KMS-11 (cell line): ENCODE measurements around the gene EIF2B5.

Source experiments
- H2AFZ ChIP-seq: fragments of 200-600 bp; sonication (generic); 2 replicates; pipeline ENCODE4 v1.6.1; 2016; ENCODE audit warnings: antibody characterized with exemption, mixed run types, low read depth
- H3K27ac ChIP-seq: fragments of 200-600 bp; sonication (generic); 2 replicates; pipeline ENCODE4 v1.6.1; 2016; ENCODE audit warnings: mild to moderate bottlenecking, mixed run types
- H3K27me3 ChIP-seq: fragments of 200-600 bp; sonication (generic); 2 replicates; pipeline ENCODE4 v1.6.1; 2017; ENCODE audit warnings: mild to moderate bottlenecking, low read depth, mixed run types, moderate library complexity; ENCODE audit not compliant: insufficient read depth
- H3K36me3 ChIP-seq: fragments of 200-600 bp; sonication (generic); 2 replicates; pipeline ENCODE4 v1.6.1; 2017; ENCODE audit warnings: mild to moderate bottlenecking, mixed run types; ENCODE audit not compliant: insufficient read depth
- H3K4me1 ChIP-seq: fragments of 200-600 bp; sonication (generic); 2 replicates; pipeline ENCODE4 v1.6.1; 2016; ENCODE audit warnings: mild to moderate bottlenecking, low read depth, mixed run types; ENCODE audit not compliant: poor library complexity, severe bottlenecking
- H3K4me2 ChIP-seq: fragments of 200-600 bp; sonication (generic); 2 replicates; pipeline ENCODE4 v1.7.0; 2016; ENCODE audit warnings: mild to moderate bottlenecking, mixed run types
- H3K4me3 ChIP-seq: fragments of 200-600 bp; sonication (generic); IDR thresholded peaks from 2 replicates; pipeline ENCODE4 v1.6.1; 2017; ENCODE audit warnings: low read depth, low read length, mixed read lengths; ENCODE audit not compliant: insufficient read depth
- H3K79me2 ChIP-seq: fragments of 200-600 bp; sonication (generic); 2 replicates; pipeline ENCODE4 v1.6.1; 2016; ENCODE audit warnings: low read depth, mixed run types; ENCODE audit not compliant: insufficient read depth
- H3K9ac ChIP-seq: fragments of 200-600 bp; sonication (generic); 2 replicates; pipeline ENCODE4 v1.6.1; 2016; ENCODE audit warnings: mild to moderate bottlenecking, mixed run types
- H4K20me1 ChIP-seq: fragments of 200-600 bp; sonication (generic); 2 replicates; pipeline ENCODE4 v1.6.1; 2016; ENCODE audit warnings: mild to moderate bottlenecking, mixed run types; ENCODE audit not compliant: insufficient read depth
- TF ChIP-seq, protein P1 (sequence below): fragments of 200-600 bp; sonication (generic); conservative IDR thresholded peaks from 2 replicates; pipeline ENCODE4 v1.6.1; 2017; ENCODE audit warnings: low read depth, mild to moderate bottlenecking, antibody characterized with exemption, low read length, moderate library complexity, mixed read lengths

Gene EIF2B5

DNA sequence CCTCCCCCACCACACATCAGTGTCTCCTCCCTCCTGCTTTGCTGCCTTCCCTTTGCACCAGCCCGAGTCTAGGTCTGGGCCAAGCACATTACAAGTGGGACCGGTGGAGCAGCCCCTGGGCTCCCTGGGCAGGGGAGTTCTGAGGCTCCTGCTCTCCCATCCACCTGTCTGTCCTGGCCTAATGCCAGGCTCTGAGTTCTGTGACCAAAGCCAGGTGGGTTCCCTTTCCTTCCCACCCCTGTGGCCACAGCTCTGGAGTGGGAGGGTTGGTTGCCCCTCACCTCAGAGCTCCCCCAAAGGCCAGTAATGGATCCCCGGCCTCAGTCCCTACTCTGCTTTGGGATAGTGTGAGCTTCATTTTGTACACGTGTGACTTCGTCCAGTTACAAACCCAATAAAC lies 48.5 kb downstream of the EIF2B5 start:
- Histone ChIP-seq H3K4me1 (peaks cover 16% of the 10 kb centered on the region), H3K27ac (no peak overlapping the region), H3K9ac (no peak overlapping the region), H3K79me2 (peaks cover 23% of the 10 kb centered on the region), H3K4me3 (no peak overlapping the region), H4K20me1 (no peaks in the 10 kb centered on the region), H3K27me3 (no peaks in the 10 kb centered on the region), H2AFZ (no peak overlapping the region), H3K4me2 (no peak overlapping the region), H3K36me3 (peaks cover 12% of the 10 kb centered on the region; the same call in 1 of the 2 replicates)
- TF ChIP-seq, protein P1, sequence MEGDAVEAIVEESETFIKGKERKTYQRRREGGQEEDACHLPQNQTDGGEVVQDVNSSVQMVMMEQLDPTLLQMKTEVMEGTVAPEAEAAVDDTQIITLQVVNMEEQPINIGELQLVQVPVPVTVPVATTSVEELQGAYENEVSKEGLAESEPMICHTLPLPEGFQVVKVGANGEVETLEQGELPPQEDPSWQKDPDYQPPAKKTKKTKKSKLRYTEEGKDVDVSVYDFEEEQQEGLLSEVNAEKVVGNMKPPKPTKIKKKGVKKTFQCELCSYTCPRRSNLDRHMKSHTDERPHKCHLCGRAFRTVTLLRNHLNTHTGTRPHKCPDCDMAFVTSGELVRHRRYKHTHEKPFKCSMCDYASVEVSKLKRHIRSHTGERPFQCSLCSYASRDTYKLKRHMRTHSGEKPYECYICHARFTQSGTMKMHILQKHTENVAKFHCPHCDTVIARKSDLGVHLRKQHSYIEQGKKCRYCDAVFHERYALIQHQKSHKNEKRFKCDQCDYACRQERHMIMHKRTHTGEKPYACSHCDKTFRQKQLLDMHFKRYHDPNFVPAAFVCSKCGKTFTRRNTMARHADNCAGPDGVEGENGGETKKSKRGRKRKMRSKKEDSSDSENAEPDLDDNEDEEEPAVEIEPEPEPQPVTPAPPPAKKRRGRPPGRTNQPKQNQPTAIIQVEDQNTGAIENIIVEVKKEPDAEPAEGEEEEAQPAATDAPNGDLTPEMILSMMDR: no peak

DNA sequence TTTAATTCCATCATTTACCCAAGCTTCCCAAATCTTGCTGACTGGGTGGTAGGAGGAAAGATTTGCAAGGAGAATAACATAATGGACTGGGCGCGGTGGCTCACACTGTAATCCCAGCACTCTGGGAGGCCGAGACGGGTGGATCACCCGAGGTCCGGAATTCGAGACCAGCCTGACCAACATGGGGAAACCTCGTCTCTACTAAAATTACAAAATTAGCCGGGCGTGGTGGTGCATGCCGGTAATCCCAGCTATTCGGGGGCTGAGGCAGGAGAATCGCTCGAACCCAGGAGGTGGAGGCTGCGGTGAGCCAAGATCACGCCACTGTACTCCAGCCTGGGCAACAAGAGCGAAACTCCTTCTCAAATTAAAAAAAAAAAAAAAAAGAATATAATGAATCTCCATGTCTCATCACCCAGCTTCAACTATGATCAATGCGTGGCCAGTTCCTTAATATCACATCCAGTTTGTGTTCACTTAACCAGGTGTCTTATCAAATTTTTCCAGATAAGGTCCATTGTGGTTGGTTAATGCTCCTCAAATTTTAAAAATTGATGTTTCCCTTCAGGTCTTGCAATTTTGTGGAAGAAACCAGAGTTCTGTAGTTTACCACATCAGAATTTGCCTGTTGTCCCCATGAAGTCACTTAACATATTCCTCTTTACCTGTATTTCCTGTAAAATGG lies 49.5 kb downstream of the EIF2B5 start:
- Histone ChIP-seq H3K4me3 (peak overlapping the region; percentile 15), H3K4me1 (peaks cover 16% of the 10 kb centered on the region), H3K27ac (peak overlapping the region; percentile 84; the same call in 1 of the 2 replicates), H4K20me1 (no peaks in the 10 kb centered on the region), H2AFZ (peak overlapping the region; percentile 80; the same call in 1 of the 2 replicates), H3K4me2 (peak overlapping the region; percentile 97), H3K27me3 (no peaks in the 10 kb centered on the region), H3K36me3 (peaks cover 17% of the 10 kb centered on the region; the same call in 1 of the 2 replicates), H3K79me2 (peaks cover 28% of the 10 kb centered on the region), H3K9ac (peak overlapping the region; percentile 96; the same call in 1 of the 2 replicates)
- TF ChIP-seq, protein P1: no peak

DNA sequence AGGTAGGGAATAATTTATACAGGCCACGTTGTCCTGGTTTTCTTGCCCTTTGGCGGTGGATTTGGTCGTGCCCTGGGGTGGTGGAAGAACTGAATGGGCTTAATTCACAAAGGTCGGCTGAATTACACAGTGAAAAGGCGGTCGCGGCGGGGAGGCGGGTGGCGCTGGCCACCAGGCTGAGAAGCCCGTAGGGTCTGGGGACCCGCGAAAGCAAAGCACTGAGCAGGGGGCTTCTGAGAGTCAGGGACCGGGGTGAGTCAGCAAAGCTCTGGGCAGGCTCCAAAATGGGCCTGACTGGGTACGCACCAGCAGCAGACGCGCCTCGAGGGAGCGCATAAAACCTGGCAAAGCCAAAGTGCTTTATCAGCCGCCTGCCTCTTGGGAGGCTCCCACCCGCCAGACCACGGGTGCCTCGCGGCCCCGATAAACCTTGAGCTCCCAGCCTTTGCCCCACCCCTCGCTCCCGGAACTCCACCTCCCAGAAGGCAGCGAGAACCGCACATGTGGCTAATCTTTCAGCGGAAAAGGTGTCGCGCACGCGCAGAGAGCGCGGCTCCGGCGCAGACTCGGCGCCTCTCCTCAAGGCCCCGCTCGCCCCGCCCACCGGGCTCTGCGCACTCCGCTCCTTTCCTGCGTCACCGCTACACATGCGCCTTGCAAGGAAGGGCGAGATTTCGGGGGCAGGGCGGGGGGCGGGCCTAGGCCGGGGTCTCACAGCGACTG lies 50.5 kb downstream of the EIF2B5 start:
- Histone ChIP-seq H3K27ac (peak overlapping the region; percentile 84), H3K9ac (peak overlapping the region; percentile 96), H3K4me2 (peak overlapping the region; percentile 97), H3K79me2 (peaks cover 28% of the 10 kb centered on the region), H3K27me3 (no peaks in the 10 kb centered on the region), H4K20me1 (no peaks in the 10 kb centered on the region; the same call in 1 of the 2 replicates), H3K4me1 (peaks cover 16% of the 10 kb centered on the region), H3K4me3 (peak overlapping the region; percentile 15), H2AFZ (peak overlapping the region; percentile 80), H3K36me3 (peaks cover 20% of the 10 kb centered on the region; the same call in 1 of the 2 replicates)
- TF ChIP-seq, protein P1: no peak

DNA sequence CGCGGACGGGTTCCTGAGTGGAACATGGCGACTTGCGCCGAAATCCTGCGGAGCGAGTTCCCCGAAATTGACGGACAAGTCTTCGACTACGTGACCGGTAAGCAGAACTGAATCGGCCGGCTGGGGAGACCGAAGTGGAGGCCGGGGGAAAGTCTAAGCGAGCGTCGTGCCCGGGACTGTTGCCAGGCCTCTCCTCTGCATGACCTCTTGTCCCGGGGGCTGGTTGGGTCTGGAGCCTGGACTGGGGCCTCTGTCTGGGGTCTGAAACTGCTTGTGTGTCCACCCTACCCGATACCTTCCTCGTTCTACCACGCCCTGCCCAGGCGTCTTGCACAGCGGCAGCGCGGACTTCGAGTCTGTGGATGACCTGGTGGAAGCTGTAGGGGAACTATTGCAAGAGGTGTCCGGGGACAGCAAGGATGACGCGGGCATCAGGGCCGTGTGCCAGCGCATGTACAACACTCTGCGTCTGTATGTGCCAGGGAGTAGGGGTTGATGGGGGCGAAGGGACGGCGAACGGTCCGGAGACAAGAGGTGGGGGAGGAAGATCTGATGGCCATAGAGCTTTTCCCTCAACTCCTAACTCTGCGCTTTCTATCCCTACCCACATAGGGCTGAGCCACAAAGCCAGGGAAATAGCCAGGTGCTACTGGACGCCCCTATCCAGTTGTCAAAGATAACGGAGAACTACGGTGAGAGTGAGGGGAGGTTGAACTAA lies 51.2 kb downstream of the EIF2B5 start, which contains the start of gene ABCF3:
Gene ABCF3, plus strand, starts transcription at position 16 of the 718 bp plus-strand sequence. Its CDS starts 9 bp downstream, at position 25.
- peaks cover 23% of the 10 kb centered on the region; the same call in 1 of the 2 replicates for H3K36me3 ChIP-seq
- H3K79me2 ChIP-seq: peaks cover 28% of the 10 kb centered on the region
- H3K27ac ChIP-seq: peak within 1 kb of the TSS; percentile 84
- H3K4me1 ChIP-seq: peaks cover 16% of the 10 kb centered on the region
- peak within 1 kb of the TSS; percentile 80 for H2AFZ ChIP-seq
- H3K9ac ChIP-seq: peak within 1 kb of the TSS; percentile 96
- TF ChIP-seq, protein P1: no peak
- H4K20me1 ChIP-seq: no peaks in the 10 kb centered on the region; the same call in 1 of the 2 replicates
- H3K4me3 ChIP-seq: peak within 1 kb of the TSS; percentile 87
- no peaks in the 10 kb centered on the region for H3K27me3 ChIP-seq
- H3K4me2 ChIP-seq: peak within 1 kb of the TSS; percentile 97
